Activated CD8-positive, alpha-beta memory T cell treated with anti-CD3 and anti-CD28 coated beads, Interleukin-2, amount 50 U/mL, for 1 hour (primary cell): Measurements from ENCODE around the gene RING1.

Experiments used
- DNase-seq: peaks from one replicate; pipeline ENCODE4 v3.0.0-alpha.2; 2020; ENCODE audit errors: extremely low read depth

The RING1 gene

GRCh38 chr6:33247977-33248642 is 39.8 kb downstream of the RING1 start:
- peak; percentile 74 for DNase-seq

DNA sequence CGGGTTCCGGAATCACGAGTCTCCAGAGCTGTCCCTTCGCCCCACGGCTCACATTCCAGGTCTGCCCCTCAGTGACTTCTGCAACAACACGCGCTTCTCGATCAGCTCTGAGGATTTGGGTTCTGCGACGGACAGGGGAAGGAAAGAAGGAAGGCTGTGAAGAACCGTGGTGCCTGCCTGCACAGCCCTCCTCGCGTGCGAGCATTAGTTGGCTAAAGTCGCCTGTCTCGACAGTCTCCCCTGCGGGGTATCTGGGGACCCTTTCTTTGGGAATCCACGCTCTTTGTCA is 40.3 kb downstream of the RING1 start:
- peak; percentile 18 for DNase-seq

DNA sequence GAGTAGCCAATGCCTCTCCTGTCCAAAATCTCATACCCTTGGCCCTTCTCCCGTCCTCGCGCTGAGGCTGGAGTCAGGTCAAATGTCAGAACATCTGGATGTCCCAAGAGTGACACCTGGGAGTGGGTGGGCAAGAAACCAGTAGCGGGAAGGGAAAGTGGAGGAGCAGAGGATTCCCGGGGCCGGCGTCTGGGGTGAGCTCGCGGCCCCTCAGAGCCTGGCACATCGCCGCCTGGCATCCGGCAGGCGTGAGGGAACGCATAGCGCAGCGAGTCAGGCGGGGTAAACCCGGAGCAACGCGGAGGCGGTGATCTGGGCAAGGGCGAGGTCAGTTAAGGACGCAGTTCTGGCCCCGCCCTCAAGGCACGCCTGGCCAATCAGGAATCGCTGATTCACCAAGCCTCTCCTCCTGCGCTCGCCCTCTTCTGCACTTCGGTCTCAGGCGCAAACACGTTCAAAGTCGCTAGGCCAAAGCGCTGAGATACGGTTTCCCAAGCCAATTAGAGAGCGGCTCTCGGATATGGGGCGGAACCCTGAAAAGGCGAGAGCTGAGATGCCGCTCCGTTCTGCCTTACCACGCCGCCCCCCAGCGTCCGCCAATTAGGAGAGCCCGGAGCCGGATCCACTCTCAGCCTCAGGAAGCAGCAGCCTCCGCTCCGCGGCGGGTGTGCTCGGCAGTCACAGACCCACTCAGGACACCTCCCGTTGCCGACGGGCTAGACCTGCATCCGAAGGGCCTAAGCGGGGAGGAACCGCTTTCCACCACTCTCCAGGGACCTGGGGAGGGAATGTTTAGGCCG is 40.8 kb downstream of the RING1 start:
- peak; percentile 95 for DNase-seq

- DNase-seq, result no peak
Observed at GRCh38 chr6:33249732-33250630, 41.7 kb downstream of the RING1 start.

DNA sequence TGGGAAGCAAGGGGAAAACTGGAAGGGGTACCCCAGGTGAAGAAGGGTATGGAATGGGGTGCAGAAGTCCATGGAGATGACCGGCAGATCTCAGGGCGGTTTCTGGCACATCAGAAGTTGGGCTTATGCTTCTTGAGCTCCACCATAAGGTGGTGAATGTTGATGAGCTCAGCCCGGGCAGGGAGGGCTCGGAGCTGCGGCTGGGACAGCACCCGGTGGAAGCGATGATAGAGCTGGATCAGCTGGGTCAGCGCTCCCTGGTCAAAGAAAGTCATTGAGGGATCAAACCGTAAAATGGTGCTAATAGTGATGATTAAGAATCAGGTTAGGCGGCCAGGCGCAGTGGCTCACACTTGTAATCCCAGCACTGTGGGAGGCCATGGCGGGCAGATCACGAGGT is 42.4 kb downstream of the RING1 start:
- no peak for DNase-seq

- DNase-seq, result no peak
Observed at GRCh38 chr6:33251395-33252012, 43.2 kb downstream of the RING1 start.

GRCh38 chr6:33252759-33253158 is 44.5 kb downstream of the RING1 start:
- DNase-seq, result no peak

- no peak for DNase-seq
Observed at GRCh38 chr6:33254591-33254990, 46.3 kb downstream of the RING1 start.

DNA sequence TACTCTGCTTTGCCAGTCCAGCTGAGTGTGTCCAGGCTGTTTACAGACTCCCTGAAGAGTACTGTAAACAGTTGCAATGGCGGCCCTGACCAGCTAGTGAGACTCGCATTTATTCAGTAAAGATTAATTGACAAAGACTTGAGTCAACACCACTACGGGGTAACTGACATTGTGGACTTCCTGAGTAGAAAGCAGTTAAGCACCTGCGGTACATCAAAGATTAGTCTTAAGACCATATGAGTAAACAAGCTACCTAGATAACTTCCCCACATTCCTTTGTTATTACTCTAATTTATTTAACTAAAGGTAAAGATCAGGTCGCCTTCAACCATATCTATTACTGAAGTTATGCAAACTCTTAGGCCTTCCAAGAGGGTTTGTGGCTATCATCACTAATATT is 50.7 kb downstream of the RING1 start:
- DNase-seq, result no peak
